NT2/D1 (cell line): ENCODE measurements around the gene MBOAT2.

Experiments used
- DNase-seq: peaks from one replicate; pipeline ENCODE4 v3.0.0-alpha.2; 2011; ENCODE audit warnings: low read depth, low spot score
- H3K27me3 ChIP-seq: 2 replicates; pipeline ENCODE4 v1.6.0; 2011; ENCODE audit warnings: mild to moderate bottlenecking; ENCODE audit not compliant: insufficient read length, insufficient read depth
- H3K36me3 ChIP-seq: 2 replicates; pipeline ENCODE4 v1.6.1; 2011; ENCODE audit warnings: mild to moderate bottlenecking, low read length, mixed read lengths; ENCODE audit not compliant: insufficient read depth, insufficient read length
- H3K4me1 ChIP-seq: 2 replicates; pipeline ENCODE4 v1.5.1; 2011; ENCODE audit not compliant: insufficient read depth, insufficient read length
- H3K4me3 ChIP-seq: 2 replicates; pipeline ENCODE4 v1.5.1; 2011; ENCODE audit warnings: low read depth; ENCODE audit not compliant: insufficient read length
- H3K9ac ChIP-seq: 2 replicates; pipeline ENCODE4 v1.6.0; 2011; ENCODE audit warnings: low read depth; ENCODE audit not compliant: insufficient read length
- H3K9me3 ChIP-seq: 2 replicates; pipeline ENCODE4 v1.5.1; 2011; ENCODE audit warnings: mild to moderate bottlenecking, low read length; ENCODE audit not compliant: insufficient read depth
- SUZ12 ChIP-seq: IDR thresholded peaks from 2 replicates; pipeline ENCODE4 v1.6.1; 2011; ENCODE audit not compliant: insufficient read length, insufficient read depth; ENCODE audit errors: extremely low read depth
- YY1 ChIP-seq: IDR thresholded peaks from 2 replicates; pipeline ENCODE4 v1.6.1; 2011; ENCODE audit not compliant: insufficient read length, insufficient read depth
- ZNF274 ChIP-seq: IDR thresholded peaks from 2 replicates; pipeline ENCODE4 v1.6.1; 2011; ENCODE audit warnings: mild to moderate bottlenecking, low read depth, low read length

MBOAT2 gene

GRCh38 chr2:8805278-8806210, 197.9 kb downstream of the MBOAT2 start:
- Histone ChIP-seq H3K4me1 (no peaks in the 10 kb centered on the region), H3K4me3 (no peak overlapping the region), H3K36me3 (peaks cover 27% of the 10 kb centered on the region), H3K9me3 (no peaks in the 10 kb centered on the region), H3K27me3 (no peaks in the 10 kb centered on the region), H3K9ac (no peak overlapping the region)
- no peak for TF ChIP-seq ZNF274
- no peak for DNase-seq

- no peaks in the 10 kb centered on the region for H3K27me3 ChIP-seq
- DNase-seq: no peak
- H3K4me1 ChIP-seq: no peaks in the 10 kb centered on the region
- TF ChIP-seq SUZ12: no peak
- no peak for TF ChIP-seq YY1
- no peak for TF ChIP-seq ZNF274
- H3K36me3 ChIP-seq: peaks cover 24% of the 10 kb centered on the region
- H3K9me3 ChIP-seq: no peaks in the 10 kb centered on the region
- no peak overlapping the region for H3K4me3 ChIP-seq
- H3K9ac ChIP-seq: no peak overlapping the region
Observed at GRCh38 chr2:8803658-8804379, 199.7 kb downstream of the MBOAT2 start.

GRCh38 chr2:8802741-8803140, 200.7 kb downstream of the MBOAT2 start:
- Histone ChIP-seq H3K9me3 (no peaks in the 10 kb centered on the region), H3K9ac (no peak overlapping the region), H3K36me3 (peaks cover 24% of the 10 kb centered on the region), H3K4me1 (no peaks in the 10 kb centered on the region), H3K27me3 (no peaks in the 10 kb centered on the region), H3K4me3 (no peak overlapping the region)
- no peak for DNase-seq
- no peak for TF ChIP-seq ZNF274
- no peak for TF ChIP-seq YY1
- TF ChIP-seq SUZ12: no peak
